WTC11 (cell line): ENCODE data around the gene SOX6.

Source experiments
- AFF4 ChIP-seq: sonication (generic); formaldehyde crosslinking; IDR thresholded peaks from 2 replicates; pipeline ENCODE4 v1.8.1; 2023; ENCODE audit warnings: mild to moderate bottlenecking, missing genetic modification reagents, borderline replicate concordance
- TF ChIP-seq, protein P1 (sequence below): fragments of 200-600 bp; IDR thresholded peaks from 2 replicates; pipeline ENCODE4 v1.8.0; 2022; ENCODE audit warnings: antibody characterized with exemption

GRCh38 chr11:16223558-16223957 is 132.8 kb downstream of the SOX6 start:
- TF ChIP-seq, protein P1, sequence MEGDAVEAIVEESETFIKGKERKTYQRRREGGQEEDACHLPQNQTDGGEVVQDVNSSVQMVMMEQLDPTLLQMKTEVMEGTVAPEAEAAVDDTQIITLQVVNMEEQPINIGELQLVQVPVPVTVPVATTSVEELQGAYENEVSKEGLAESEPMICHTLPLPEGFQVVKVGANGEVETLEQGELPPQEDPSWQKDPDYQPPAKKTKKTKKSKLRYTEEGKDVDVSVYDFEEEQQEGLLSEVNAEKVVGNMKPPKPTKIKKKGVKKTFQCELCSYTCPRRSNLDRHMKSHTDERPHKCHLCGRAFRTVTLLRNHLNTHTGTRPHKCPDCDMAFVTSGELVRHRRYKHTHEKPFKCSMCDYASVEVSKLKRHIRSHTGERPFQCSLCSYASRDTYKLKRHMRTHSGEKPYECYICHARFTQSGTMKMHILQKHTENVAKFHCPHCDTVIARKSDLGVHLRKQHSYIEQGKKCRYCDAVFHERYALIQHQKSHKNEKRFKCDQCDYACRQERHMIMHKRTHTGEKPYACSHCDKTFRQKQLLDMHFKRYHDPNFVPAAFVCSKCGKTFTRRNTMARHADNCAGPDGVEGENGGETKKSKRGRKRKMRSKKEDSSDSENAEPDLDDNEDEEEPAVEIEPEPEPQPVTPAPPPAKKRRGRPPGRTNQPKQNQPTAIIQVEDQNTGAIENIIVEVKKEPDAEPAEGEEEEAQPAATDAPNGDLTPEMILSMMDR, result no peak
- TF ChIP-seq AFF4 (CRISPR knock-in tag), result no peak
